ENCODE measurements around the gene METAP1D. TPM values are rescaled to one million over a fixed set of nuclear protein-coding genes. Genes with fewer than 3 reads are reported as not detected.
A peak's percentile ranks its signal among the peaks of the same experiment; 100 is the strongest.

Gene METAP1D
- total RNA-seq, 1 donor from 2014 or later: 6.7 TPM

GRCh38 chr2:172082944-172083627, 83.3 kb downstream of the METAP1D start:
- Histone ChIP-seq H3K4me3 (no peak overlapping the region), H3K9me3 (replicated peaks) (no peaks in the 10 kb centered on the region), H3K4me1 (peaks cover 47% of the 10 kb centered on the region), H3K27ac (replicated peaks) (no peak overlapping the region), H3K27me3 (ENCODE audit: low read depth) (peaks cover 100% of the 10 kb centered on the region), H3K36me3 (no peaks in the 10 kb centered on the region)
- intact Hi-C loops (cut with micrococcal nuclease): no loop called here
- no peak for TF ChIP-seq CTCF (IDR thresholded peaks at IDR 0.05; ENCODE audit: borderline replicate concordance)
- no peak for DNase-seq

GRCh38 chr2:172083628-172084394, 84.1 kb downstream of the METAP1D start:
- no peaks in the 10 kb centered on the region for H3K36me3 ChIP-seq

GRCh38 chr2:172084395-172084644, 84.6 kb downstream of the METAP1D start:
- H3K27ac ChIP-seq (replicated peaks): no peak overlapping the region
- peaks cover 47% of the 10 kb centered on the region for H3K4me1 ChIP-seq
- intact Hi-C loops (cut with micrococcal nuclease): no loop called here
- H3K9me3 ChIP-seq (replicated peaks): no peaks in the 10 kb centered on the region
- H3K27me3 ChIP-seq (ENCODE audit: low read depth): peaks cover 100% of the 10 kb centered on the region
- DNase-seq: no peak
- TF ChIP-seq CTCF (IDR thresholded peaks at IDR 0.05; ENCODE audit: borderline replicate concordance): no peak
- H3K36me3 ChIP-seq: no peaks in the 10 kb centered on the region
- peak overlapping the region; percentile 64 for H3K4me3 ChIP-seq

More at GRCh38 chr2:172083628-172084394, 84.1 kb downstream of the METAP1D start:
- H3K4me3 ChIP-seq: peak overlapping the region; percentile 64
- H3K4me1 ChIP-seq: peaks cover 47% of the 10 kb centered on the region
- TF ChIP-seq CTCF (IDR thresholded peaks at IDR 0.05; ENCODE audit: borderline replicate concordance): no peak
- DNase-seq: no peak
- H3K27ac ChIP-seq (replicated peaks): no peak overlapping the region
- intact Hi-C loops (cut with micrococcal nuclease): no loop called here
- no peaks in the 10 kb centered on the region for H3K9me3 ChIP-seq (replicated peaks)
- peaks cover 100% of the 10 kb centered on the region for H3K27me3 ChIP-seq (ENCODE audit: low read depth)

GRCh38 chr2:172084645-172085459, 85.1 kb downstream of the METAP1D start:
- Histone ChIP-seq H3K27ac (replicated peaks) (no peak overlapping the region), H3K4me3 (peak overlapping the region; percentile 64), H3K36me3 (no peaks in the 10 kb centered on the region), H3K4me1 (peaks cover 47% of the 10 kb centered on the region), H3K27me3 (ENCODE audit: low read depth) (peaks cover 100% of the 10 kb centered on the region), H3K9me3 (replicated peaks) (no peaks in the 10 kb centered on the region)
- intact Hi-C loops (cut with micrococcal nuclease): no loop called here
- peak; percentile 57 for DNase-seq
- TF ChIP-seq CTCF (IDR thresholded peaks at IDR 0.05; ENCODE audit: borderline replicate concordance): no peak

GRCh38 chr2:172085460-172086159, 85.9 kb downstream of the METAP1D start, which contains the start of gene DLX1:
DLX1 (plus strand) TSS chr2:172085507; CDS start chr2:172085678, 171 bp downstream.
- Histone ChIP-seq H3K4me1 (peaks cover 47% of the 10 kb centered on the region), H3K27me3 (ENCODE audit: low read depth) (peaks cover 100% of the 10 kb centered on the region)
- intact Hi-C loops (cut with micrococcal nuclease): no loop called here

More at GRCh38 chr2:172085460-172086159, 85.9 kb downstream of the METAP1D start, which contains the start of gene DLX1:
- Histone ChIP-seq H3K9me3 (replicated peaks) (no peaks in the 10 kb centered on the region), H3K4me3 (peak within 1 kb of the TSS; percentile 64), H3K27ac (replicated peaks) (no peak within 1 kb of the TSS), H3K36me3 (no peaks in the 10 kb centered on the region)
- no peak for DNase-seq
- TF ChIP-seq CTCF (IDR thresholded peaks at IDR 0.05; ENCODE audit: borderline replicate concordance): no peak
